OCI-LY7 (cell line): ENCODE measurements around the gene PRF1. TPM values are rescaled to one million over a fixed set of nuclear protein-coding genes. Genes with fewer than 3 reads are reported as not detected.
"Not testable (repeated sequence)": the region's sequence is repeated elsewhere in the genome, so short reads cannot be mapped to it uniquely, and the experiment has no call there.

Experiments used
- BruUV-seq: library from RNA; stranded (reverse); fragments of 400-500 nt; replicated peaks from 2 replicates; lab custom pipeline; 2021; lab: Mats Ljungman, UMichigan
- CTCF ChIA-PET: fragments of 300-600 bp; sonication (Branson Sonifier 250); formaldehyde crosslinking; loops from one replicate; lab custom pipeline; 2022; ENCODE audit warnings: antibody characterized with exemption; ENCODE audit not compliant: unreplicated experiment; lab: Charles Lee
- POLR2A ChIA-PET: fragments of 300-600 bp; sonication (Branson Sonifier 250); formaldehyde crosslinking; loops from one replicate; lab custom pipeline; 2022; ENCODE audit warnings: antibody characterized with exemption; lab: Charles Lee
- DNase-seq: peaks from one replicate; pipeline ENCODE4 v3.0.0-alpha.2; 2015; ENCODE audit warnings: low spot score
- H2AFZ ChIP-seq: fragments of 200-600 bp; sonication (generic), shearing (Covaris generic); 2 replicates; pipeline ENCODE4 v1.6.1; 2014; ENCODE audit warnings: mild to moderate bottlenecking, antibody characterized with exemption, low read length, moderate library complexity
- H3K27ac ChIP-seq: fragments of 200-600 bp; sonication (generic); 2 replicates; pipeline ENCODE4 v1.5.1; 2014; ENCODE audit warnings: mixed run types, low read depth, mild to moderate bottlenecking, moderate library complexity, low read length, inconsistent platforms; ENCODE audit not compliant: poor library complexity, severe bottlenecking
- H3K36me3 ChIP-seq: fragments of 200-600 bp; sonication (generic); 2 replicates; pipeline ENCODE4 v1.6.1; 2014; ENCODE audit warnings: mild to moderate bottlenecking, antibody characterized with exemption, low read length, moderate library complexity, mixed read lengths; ENCODE audit not compliant: insufficient read depth
- H3K4me1 ChIP-seq: fragments of 200-600 bp; sonication (generic); 2 replicates; pipeline ENCODE4 v1.5.1; 2014; ENCODE audit warnings: mild to moderate bottlenecking, low read length; ENCODE audit not compliant: insufficient read depth, poor library complexity, severe bottlenecking
- H3K4me2 ChIP-seq: fragments of 200-600 bp; sonication (generic); 2 replicates; pipeline ENCODE4 v1.6.1; 2014; ENCODE audit warnings: mild to moderate bottlenecking, low read length
- H3K4me3 ChIP-seq: fragments of 200-600 bp; sonication (generic); 2 replicates; pipeline ENCODE4 v1.5.1; 2014; ENCODE audit warnings: mild to moderate bottlenecking, low read depth, low read length; ENCODE audit not compliant: poor library complexity, severe bottlenecking
- H3K79me2 ChIP-seq: fragments of 200-600 bp; sonication (generic); 2 replicates; pipeline ENCODE4 v1.6.1; 2016; ENCODE audit warnings: low read depth, mild to moderate bottlenecking, low read length, moderate library complexity, mixed read lengths; ENCODE audit not compliant: insufficient read depth
- H3K9me2 ChIP-seq: fragments of 200-600 bp; sonication (generic); 2 replicates; pipeline ENCODE4 v1.6.1; 2016; ENCODE audit warnings: mild to moderate bottlenecking, low read length, mixed read lengths; ENCODE audit not compliant: insufficient read depth
- H3K9me3 ChIP-seq: fragments of 200-600 bp; sonication (generic); 2 replicates; pipeline ENCODE4 v1.6.1; 2014; ENCODE audit warnings: mild to moderate bottlenecking, mixed run types, low read length, mixed read lengths
- H4K20me1 ChIP-seq: fragments of 200-600 bp; sonication (generic); 2 replicates; pipeline ENCODE4 v1.6.1; 2014; ENCODE audit warnings: mild to moderate bottlenecking, antibody characterized with exemption, low read length, moderate library complexity, mixed read lengths; ENCODE audit not compliant: insufficient read depth
- EZH2phosphoT487 ChIP-seq: fragments of 200-600 bp; sonication (generic); IDR thresholded peaks from 2 replicates; pipeline ENCODE4 v1.6.1; 2018; ENCODE audit warnings: low read depth, borderline replicate concordance, mild to moderate bottlenecking, mixed run types, antibody characterized with exemption, low read length, moderate library complexity, mixed read lengths
- intact Hi-C: fragments of 100-400 bp; cut with micrococcal nuclease; formaldehyde crosslinking; loops from one replicate; pipeline ENCODE4 v1.10.0; 2022; ENCODE audit not compliant: unreplicated experiment
- total RNA-seq, 2 experiments: library from RNA; depleted of rRNA in 1 of 2; stranded (reverse); fragments of >200 nt in 1 of 2; shearing (Covaris generic) in 1 of 2; gene quantifications; 2 replicates each; pipeline ENCODE4 v1.2.3, GENCODE V29; 2014 to 2022
- TF ChIP-seq, protein P1 (sequence below): fragments of 200-600 bp; sonication (generic); conservative IDR thresholded peaks from 2 replicates; pipeline ENCODE4 v1.5.1; 2014; ENCODE audit warnings: mild to moderate bottlenecking, antibody characterized with exemption, low read length, moderate library complexity, mixed read lengths

The PRF1 gene
- total RNA-seq, 2 experiments from 2014 or later: 5.8 to 7.0 TPM

DNA sequence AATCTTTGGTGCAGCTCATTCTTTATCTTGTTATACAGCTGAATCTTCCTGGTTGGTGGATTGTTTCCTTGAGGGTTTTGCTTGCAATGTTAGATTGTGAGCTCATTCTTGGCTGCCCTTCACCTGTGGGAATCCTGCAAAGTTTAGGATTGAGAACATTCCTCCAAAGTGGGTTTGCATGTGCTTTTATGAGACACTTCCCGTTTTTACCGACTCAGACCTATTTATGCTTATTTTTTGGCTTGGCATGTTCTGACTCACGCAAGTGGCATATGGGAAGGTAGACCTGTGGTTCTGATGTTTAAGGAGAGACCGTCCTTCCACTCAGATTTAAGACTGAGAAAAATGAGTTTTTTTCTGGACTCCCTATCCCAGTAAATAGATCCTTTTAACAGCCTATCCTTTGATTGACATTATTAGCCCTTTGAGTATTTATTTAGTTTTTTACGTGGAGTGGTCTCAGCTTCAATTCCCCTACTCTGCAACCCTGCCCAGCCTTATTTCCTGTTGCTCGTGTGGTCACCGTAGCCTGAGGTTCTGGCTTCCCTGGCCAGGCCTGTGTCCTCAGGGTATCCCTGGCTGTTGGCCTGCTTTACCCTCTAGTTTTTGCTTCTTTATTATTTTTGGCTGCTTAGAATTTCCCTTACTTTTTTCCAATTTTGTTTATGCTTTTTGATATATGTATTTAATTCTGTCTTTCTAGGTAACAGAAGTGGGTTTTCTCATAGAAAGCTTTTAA, 13.4 kb upstream of the PRF1 start:
- no peaks in the 10 kb centered on the region for H3K36me3 ChIP-seq
- H3K4me3 ChIP-seq: no peak overlapping the region
- H3K9me3 ChIP-seq: peaks cover 10% of the 10 kb centered on the region; the same call in 1 of the 2 replicates
- H2AFZ ChIP-seq: no peak overlapping the region
- no peak for DNase-seq
- no peaks in the 10 kb centered on the region for H3K79me2 ChIP-seq
- intact Hi-C loops: no loop called here
- no peak for TF ChIP-seq EZH2phosphoT487
- TF ChIP-seq, protein P1, sequence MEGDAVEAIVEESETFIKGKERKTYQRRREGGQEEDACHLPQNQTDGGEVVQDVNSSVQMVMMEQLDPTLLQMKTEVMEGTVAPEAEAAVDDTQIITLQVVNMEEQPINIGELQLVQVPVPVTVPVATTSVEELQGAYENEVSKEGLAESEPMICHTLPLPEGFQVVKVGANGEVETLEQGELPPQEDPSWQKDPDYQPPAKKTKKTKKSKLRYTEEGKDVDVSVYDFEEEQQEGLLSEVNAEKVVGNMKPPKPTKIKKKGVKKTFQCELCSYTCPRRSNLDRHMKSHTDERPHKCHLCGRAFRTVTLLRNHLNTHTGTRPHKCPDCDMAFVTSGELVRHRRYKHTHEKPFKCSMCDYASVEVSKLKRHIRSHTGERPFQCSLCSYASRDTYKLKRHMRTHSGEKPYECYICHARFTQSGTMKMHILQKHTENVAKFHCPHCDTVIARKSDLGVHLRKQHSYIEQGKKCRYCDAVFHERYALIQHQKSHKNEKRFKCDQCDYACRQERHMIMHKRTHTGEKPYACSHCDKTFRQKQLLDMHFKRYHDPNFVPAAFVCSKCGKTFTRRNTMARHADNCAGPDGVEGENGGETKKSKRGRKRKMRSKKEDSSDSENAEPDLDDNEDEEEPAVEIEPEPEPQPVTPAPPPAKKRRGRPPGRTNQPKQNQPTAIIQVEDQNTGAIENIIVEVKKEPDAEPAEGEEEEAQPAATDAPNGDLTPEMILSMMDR: no peak
- H3K27ac ChIP-seq: no peak overlapping the region
- BruUV-seq: no TSS peak
- H4K20me1 ChIP-seq: no peaks in the 10 kb centered on the region
- no peak overlapping the region for H3K4me2 ChIP-seq
- POLR2A ChIA-PET: no interaction called here
- H3K9me2 ChIP-seq: no peaks in the 10 kb centered on the region
- CTCF ChIA-PET: no interaction called here
- no peaks in the 10 kb centered on the region for H3K4me1 ChIP-seq

DNA sequence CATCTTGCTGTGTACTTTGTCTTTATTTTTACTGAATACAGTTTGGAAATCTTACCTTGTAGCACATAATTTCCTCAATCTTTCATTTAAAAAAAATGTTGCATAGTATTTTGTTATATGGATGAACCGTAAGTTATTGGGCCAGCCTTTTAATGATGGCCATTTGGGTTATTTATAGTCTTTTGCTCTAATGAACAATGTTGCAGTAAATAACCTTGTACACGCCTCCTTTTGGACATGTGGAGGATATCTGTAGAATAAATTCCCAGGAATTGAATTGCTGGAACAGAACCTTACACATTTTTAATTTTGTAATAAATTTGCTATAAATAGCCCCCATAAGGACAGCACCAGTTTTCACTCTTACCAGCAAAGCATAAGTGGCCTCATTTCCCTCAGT, 12.7 kb upstream of the PRF1 start:
- H3K27ac ChIP-seq: no peak overlapping the region
- H3K9me2 ChIP-seq: no peaks in the 10 kb centered on the region
- peaks cover 5% of the 10 kb centered on the region; the same call in 1 of the 2 replicates for H3K9me3 ChIP-seq
- TF ChIP-seq EZH2phosphoT487: no peak
- TF ChIP-seq, protein P1: no peak
- POLR2A ChIA-PET: no interaction called here
- H3K4me3 ChIP-seq: no peak overlapping the region
- no peaks in the 10 kb centered on the region for H4K20me1 ChIP-seq
- no peak overlapping the region for H2AFZ ChIP-seq
- no peak overlapping the region for H3K4me2 ChIP-seq
- CTCF ChIA-PET: no interaction called here
- no TSS peak for BruUV-seq
- H3K36me3 ChIP-seq: no peaks in the 10 kb centered on the region
- H3K4me1 ChIP-seq: no peaks in the 10 kb centered on the region
- intact Hi-C loops: no loop called here
- H3K79me2 ChIP-seq: no peaks in the 10 kb centered on the region
- DNase-seq: no peak

DNA sequence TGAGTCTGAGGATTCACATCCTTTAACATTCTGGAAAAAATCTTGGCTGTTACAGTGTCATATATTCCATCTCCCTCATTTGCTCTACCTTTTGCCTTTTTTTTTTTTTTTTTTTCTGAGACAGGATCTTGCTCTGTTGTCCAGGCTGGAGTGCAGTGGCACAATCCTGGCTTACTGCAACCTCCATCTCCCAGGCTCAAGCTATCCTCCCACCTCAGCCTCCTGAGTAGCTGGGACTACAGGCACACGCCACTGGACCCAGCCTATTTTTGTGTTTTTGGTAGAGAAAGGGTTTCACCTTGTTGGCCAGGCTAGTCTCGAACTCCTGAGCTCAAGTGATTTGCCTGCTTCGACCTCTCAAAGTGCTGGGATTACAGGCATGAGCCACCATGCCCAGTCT, 11.8 kb upstream of the PRF1 start:
- H3K27ac ChIP-seq, H3K9me3 ChIP-seq, intact Hi-C loops, DNase-seq, H3K36me3 ChIP-seq, POLR2A ChIA-PET, H3K4me2 ChIP-seq, H3K79me2 ChIP-seq, H4K20me1 ChIP-seq, H3K4me3 ChIP-seq, H3K4me1 ChIP-seq, BruUV-seq, H3K9me2 ChIP-seq, CTCF ChIA-PET, H2AFZ ChIP-seq: not testable (repeated sequence)
